DOHH2 (cell line): ENCODE measurements around the gene CLCA1.

ENCODE experiments used
- CTCF ChIP-seq: fragments of 200-600 bp; sonication (generic); IDR thresholded peaks from one replicate; pipeline ENCODE4 v1.5.1; 2014; ENCODE audit warnings: antibody characterized with exemption, mild to moderate bottlenecking, low read depth, low read length; ENCODE audit not compliant: poor library complexity, severe bottlenecking
- EZH2phosphoT487 ChIP-seq: fragments of 200-600 bp; sonication (generic); IDR thresholded peaks from 2 replicates; pipeline ENCODE4 v1.6.1; 2017; ENCODE audit warnings: borderline replicate concordance, mild to moderate bottlenecking, antibody characterized with exemption, low read length, moderate library complexity, mixed read lengths

DNA sequence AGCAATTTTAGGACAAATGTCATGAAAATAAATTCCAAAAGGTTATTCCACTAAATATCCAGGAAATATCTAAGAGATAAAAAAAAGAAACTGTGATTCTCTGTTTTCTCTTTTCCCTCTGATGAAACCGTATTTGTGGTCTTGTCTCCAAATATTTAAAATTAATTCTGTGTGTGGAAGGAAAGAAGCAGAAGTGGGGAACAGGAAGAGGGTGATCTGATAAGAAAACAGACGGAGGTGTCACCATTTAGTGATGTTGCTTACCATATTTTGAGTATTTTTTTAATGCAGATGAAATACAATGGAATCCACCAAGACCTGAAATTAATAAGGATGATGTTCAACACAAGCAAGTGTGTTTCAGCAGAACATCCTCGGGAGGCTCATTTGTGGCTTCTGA, 29.6 kb downstream of the CLCA1 start:
- no peak for TF ChIP-seq CTCF
- TF ChIP-seq EZH2phosphoT487 = no peak
